ENCODE results near the gene CMTM1.

DNA sequence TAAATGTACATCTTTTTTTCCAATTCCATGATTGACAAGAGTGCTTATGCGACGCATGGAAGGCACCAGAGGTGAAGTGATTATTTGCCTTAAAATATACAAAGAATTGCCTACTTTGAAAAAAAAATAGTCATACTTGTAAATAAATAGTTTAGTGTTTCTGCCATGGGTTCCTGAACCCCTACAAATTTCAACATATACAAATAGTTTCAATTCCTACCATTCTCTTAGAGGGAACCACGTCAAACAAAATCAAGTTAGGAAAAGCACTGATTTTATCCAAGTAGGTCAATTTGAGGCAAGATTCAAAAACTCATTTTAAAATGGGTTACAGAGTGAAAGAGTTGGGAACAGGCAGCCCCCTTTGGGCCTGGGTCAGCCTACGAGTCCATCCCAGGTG, 49.9 kb downstream of the CMTM1 start:
- no peak for TF ChIP-seq EZH2phosphoT487 (IDR thresholded peaks at IDR 0.05; ENCODE audit: borderline replicate concordance)
- TF ChIP-seq, protein P1, sequence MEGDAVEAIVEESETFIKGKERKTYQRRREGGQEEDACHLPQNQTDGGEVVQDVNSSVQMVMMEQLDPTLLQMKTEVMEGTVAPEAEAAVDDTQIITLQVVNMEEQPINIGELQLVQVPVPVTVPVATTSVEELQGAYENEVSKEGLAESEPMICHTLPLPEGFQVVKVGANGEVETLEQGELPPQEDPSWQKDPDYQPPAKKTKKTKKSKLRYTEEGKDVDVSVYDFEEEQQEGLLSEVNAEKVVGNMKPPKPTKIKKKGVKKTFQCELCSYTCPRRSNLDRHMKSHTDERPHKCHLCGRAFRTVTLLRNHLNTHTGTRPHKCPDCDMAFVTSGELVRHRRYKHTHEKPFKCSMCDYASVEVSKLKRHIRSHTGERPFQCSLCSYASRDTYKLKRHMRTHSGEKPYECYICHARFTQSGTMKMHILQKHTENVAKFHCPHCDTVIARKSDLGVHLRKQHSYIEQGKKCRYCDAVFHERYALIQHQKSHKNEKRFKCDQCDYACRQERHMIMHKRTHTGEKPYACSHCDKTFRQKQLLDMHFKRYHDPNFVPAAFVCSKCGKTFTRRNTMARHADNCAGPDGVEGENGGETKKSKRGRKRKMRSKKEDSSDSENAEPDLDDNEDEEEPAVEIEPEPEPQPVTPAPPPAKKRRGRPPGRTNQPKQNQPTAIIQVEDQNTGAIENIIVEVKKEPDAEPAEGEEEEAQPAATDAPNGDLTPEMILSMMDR (conservative IDR thresholded peaks at IDR 0.05; ENCODE audit: low read length) = no peak
